Mucosa of rectum (tissue), 2 donors: ENCODE results near the gene TMEM41B.
"Not testable (repeated sequence)": the region's sequence is repeated elsewhere in the genome, so short reads cannot be mapped to it uniquely, and the experiment has no call there.

ENCODE experiments used
- H3K27ac ChIP-seq, 2 donors: one replicate each; pipeline ENCODE4 v1.7.0; 2013; ENCODE audit warnings: inconsistent platforms in 2 of 2, low read depth in 2 of 2, low read length in 2 of 2
- H3K27me3 ChIP-seq, 2 donors: one replicate each; pipeline ENCODE4 v1.7.0; 2013; ENCODE audit warnings: low read length in 2 of 2; ENCODE audit not compliant: control insufficient read depth in 2 of 2, insufficient read depth in 2 of 2
- H3K36me3 ChIP-seq, 2 donors: one replicate each; pipeline ENCODE4 v1.7.0; 2013; ENCODE audit warnings: low read length in 2 of 2; ENCODE audit not compliant: control insufficient read depth in 2 of 2, insufficient read depth in 2 of 2
- H3K4me1 ChIP-seq, 2 donors: one replicate each; pipeline ENCODE4 v1.7.0; 2013; ENCODE audit warnings: low read length in 2 of 2, mild to moderate bottlenecking in 1 of 2; ENCODE audit not compliant: control insufficient read depth in 2 of 2, insufficient read depth in 2 of 2
- H3K4me3 ChIP-seq, 2 donors: one replicate each; pipeline ENCODE4 v1.7.0; 2013; ENCODE audit warnings: low read length in 2 of 2
- H3K9ac ChIP-seq, 2 donors: one replicate each; pipeline ENCODE4 v1.7.0; 2013; ENCODE audit warnings: low read length in 2 of 2, low read depth in 1 of 2, mild to moderate bottlenecking in 1 of 2
- H3K9me3 ChIP-seq, 2 donors: one replicate each; pipeline ENCODE4 v1.7.0; 2013; ENCODE audit warnings: low read length in 2 of 2; ENCODE audit not compliant: control insufficient read depth in 2 of 2
- donor health status: healthy.
- donor health status: Normal muscosa, but diverticular disease.

Gene TMEM41B

DNA sequence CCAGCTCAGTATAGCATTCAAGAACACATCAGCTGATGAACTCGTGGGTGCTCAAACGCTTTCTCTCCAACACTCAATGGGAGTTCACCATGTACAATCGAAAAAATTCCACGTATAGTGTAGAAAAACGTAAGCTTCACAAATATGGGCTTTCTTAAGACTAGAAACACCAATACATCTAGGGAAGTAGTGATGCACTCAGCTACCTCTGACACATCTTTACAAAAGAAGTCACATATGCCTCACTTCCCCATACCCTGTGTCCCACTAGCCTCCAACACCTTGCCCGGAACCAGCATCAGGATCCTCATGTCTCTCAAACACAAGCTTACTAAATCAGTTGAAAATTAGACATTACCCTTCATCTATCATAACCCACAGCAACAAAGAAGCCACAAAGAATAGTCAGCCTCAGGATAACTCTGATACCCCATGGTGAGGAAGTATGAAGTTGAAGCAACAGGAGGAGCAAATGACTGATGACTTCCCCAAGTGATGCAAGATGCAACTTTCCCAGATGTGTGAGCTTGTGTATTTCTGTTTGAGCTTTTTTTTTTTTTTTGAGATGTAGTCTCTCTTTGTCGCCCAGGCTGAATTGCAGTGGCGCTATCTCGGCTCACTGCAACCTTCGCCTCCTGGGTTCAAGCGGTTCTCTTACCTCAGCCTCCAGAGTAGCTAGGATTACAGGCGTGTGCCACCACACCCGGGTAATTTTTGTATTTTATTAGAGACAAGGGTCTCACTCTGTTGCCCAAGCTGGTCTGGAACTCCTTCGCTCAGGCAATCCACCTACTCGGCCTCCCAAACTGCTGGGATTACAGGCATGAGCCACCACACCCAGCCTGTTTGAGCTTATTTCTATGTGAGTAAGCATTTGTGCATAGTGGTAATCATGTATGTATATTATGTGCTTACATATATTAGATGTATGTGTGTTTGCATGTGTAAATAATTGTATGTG, 40.7 kb downstream of the TMEM41B start:
- H3K27me3 ChIP-seq, result no peaks in the 10 kb centered on the region
- H3K36me3 ChIP-seq, result no peaks in the 10 kb centered on the region
- H3K9me3 ChIP-seq, result no peaks in the 10 kb centered on the region
- no peak overlapping the region for H3K9ac ChIP-seq
- H3K4me3 ChIP-seq, result no peak overlapping the region
- H3K27ac ChIP-seq, result no peak overlapping the region
- H3K4me1 ChIP-seq, result peaks cover 0 to 5% of the 10 kb centered on the region in 2 donors

DNA sequence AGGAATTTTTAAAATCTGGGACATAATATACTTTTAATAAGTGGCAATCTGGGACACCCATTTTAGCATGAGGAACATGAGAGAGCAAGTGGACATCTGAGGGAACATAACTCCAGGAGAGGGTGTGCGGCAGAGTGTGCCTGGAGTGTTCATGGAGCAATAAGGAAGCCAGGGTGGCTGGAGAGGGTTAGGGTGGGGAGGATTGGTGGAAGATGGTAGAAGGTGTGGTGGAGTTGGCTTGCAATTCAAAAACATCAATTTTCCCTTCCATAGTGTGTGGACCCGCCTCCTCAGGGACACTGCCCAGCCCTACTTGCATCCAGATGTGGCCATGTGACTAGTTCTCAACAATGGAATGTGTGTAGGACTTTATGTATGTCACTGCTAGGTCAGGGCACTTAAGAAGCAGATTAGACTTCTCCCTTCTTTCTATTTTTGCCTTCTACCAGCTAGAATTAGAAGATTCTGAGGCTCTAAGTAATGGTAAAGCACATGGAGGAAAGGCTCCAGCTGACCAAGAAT, 44.8 kb downstream of the TMEM41B start:
- no peak overlapping the region for H3K27ac ChIP-seq
- peaks cover 0 to 2% of the 10 kb centered on the region in 2 donors for H3K27me3 ChIP-seq

DNA sequence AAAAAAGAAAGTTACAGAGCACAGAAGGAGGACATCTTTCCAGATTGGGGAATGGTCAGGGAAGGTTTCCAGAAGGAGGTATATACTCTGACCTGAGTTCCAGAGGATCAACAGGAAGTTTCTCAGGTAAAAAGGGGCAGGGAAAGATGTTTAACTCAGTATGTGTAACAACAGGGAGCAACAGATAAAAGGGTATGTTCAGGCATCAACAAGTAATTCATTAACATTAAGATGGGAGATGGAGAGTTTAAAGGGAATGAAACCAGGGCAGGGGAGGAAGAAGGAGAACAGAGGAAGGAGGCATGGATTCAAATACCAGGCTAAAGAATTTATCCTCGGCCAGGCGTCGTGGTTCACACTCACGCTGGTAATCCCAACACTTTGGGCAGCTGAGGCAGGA, 46.7 kb downstream of the TMEM41B start:
- Histone ChIP-seq H3K27me3 (peaks cover 0 to 2% of the 10 kb centered on the region in 2 donors), H3K4me3 (no peak overlapping the region), H3K9ac (no peak overlapping the region), H3K36me3 (no peaks in the 10 kb centered on the region), H3K4me1 (peaks cover 4 to 12% of the 10 kb centered on the region in 2 donors), H3K27ac (no peak overlapping the region), H3K9me3 (no peaks in the 10 kb centered on the region)

More for the DNA sequence above, 44.8 kb downstream of the TMEM41B start:
- peaks cover 4 to 9% of the 10 kb centered on the region in 2 donors for H3K4me1 ChIP-seq
- no peak overlapping the region for H3K4me3 ChIP-seq
- no peaks in the 10 kb centered on the region for H3K9me3 ChIP-seq
- no peak overlapping the region for H3K9ac ChIP-seq
- H3K36me3 ChIP-seq, result no peaks in the 10 kb centered on the region

DNA sequence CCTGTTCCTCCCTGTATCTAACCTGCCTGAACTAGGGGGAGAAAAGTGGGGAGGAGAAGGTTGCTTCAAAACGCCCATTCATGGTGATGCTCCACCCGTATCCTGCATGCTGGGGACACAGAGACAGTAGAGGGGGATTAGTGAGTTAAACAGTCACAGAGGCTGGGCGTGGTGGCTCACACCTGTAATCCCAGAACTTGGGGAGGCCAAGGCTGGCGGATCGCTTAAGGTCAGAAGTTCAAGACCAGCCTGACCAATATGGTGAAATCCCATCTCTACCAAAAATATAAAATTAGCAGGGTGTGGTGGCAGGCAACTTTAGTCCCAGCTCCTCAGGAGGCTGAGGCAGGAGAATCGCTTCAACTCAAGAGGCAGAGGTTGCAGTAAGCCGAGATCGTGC, 47.5 kb downstream of the TMEM41B start:
- Histone ChIP-seq H3K36me3 (no peaks in the 10 kb centered on the region), H3K9ac (no peak overlapping the region), H3K9me3 (no peaks in the 10 kb centered on the region), H3K27ac (no peak overlapping the region), H3K27me3 (peaks cover 0 to 2% of the 10 kb centered on the region in 2 donors), H3K4me3 (no peak overlapping the region), H3K4me1 (peaks cover 4 to 12% of the 10 kb centered on the region in 2 donors)

DNA sequence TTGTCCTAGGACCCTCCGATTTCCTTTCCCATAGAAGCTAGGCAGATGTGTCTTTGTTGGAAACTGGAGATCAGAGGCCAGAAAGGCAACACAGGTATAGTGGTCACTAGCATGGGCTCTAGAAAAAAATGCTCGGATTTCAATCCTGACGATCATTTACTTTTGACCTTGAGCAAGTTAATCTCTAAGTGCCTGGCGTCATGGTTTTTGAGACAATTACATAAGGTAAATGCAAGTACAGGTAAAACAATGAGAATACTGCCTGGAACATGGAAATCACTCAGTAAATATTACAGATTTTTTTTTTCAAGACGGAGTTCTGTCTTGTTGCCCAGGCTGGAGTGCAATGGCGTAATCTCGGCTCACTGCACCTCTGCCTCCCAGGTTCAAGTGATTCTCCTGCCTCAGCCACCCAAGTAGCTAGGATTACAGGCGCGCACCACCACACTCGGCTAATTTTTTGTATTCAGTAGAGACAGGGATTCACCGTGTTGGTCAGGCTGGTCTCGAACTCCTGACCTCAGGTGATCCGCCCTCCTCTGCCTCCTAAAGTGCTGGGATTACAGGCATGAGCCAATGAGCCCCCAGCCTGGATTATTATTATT, 48.2 kb downstream of the TMEM41B start:
- Histone ChIP-seq H3K9ac (no peak overlapping the region), H3K27ac (no peak overlapping the region), H3K36me3 (no peaks in the 10 kb centered on the region), H3K4me3 (no peak overlapping the region), H3K27me3 (peaks cover 0 to 2% of the 10 kb centered on the region in 2 donors), H3K9me3 (no peaks in the 10 kb centered on the region), H3K4me1 (peaks cover 4 to 12% of the 10 kb centered on the region in 2 donors)

DNA sequence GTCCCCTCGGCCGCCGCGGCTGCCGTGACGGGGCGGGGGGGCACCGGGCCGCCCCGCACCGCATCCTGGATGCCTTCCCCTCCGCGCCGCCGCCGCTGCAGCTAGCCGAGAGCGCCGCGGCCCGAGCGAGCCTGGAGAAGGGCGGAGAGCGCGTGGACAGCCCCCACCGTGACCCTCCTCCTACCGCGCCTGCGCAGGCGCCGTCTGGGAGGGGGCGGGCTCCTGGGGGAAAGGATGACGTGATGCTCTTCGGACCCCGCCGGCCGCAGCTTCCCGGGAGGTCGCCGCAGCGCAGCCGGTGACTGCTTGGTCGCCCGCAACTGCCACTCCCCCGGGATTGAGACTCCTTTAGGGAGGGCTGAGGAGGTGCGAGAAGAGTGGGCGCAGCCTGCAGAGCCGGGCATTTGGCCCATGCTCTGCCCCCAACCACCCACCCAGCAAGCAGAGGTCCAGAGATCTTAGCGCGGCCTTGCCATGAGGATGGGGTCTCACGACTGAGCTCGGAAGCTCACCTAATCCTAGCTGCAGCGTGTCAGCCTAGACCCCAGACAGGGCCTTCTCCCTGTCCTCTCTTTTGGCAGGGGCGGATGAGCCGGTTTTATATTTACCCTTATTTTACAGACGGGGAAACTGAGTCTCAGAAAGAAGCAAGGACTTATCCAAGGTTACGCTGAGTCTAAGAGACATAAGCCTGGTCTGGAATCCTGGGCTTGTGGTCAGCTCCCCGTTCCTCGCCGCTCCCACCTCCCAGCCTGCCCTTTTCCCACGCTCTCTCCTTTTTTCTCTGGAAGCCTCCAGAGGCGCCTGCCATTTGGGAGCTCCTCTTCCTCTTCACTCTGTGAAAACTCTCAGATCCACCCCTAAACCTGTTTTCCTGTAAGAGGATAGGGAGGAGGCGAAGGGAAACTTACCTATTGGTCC, 48.9 kb downstream of the TMEM41B start, which contains the start of gene DENND5A:
DENND5A (minus strand) TSS at position 140 of the 921 bp plus-strand sequence. CDS start 281 bp downstream, outside the sequence.
- no peaks in the 10 kb centered on the region for H3K9me3 ChIP-seq
- H3K27me3 ChIP-seq, result peaks cover 0 to 2% of the 10 kb centered on the region in 2 donors
- peak within 1 kb of the TSS; percentile 78 to 79 for H3K9ac ChIP-seq
- peaks cover 4 to 12% of the 10 kb centered on the region in 2 donors for H3K4me1 ChIP-seq
- peak within 1 kb of the TSS; percentile 77 to 86 for H3K27ac ChIP-seq
- no peaks in the 10 kb centered on the region for H3K36me3 ChIP-seq
- H3K4me3 ChIP-seq, result peak within 1 kb of the TSS; percentile 76 to 82

DNA sequence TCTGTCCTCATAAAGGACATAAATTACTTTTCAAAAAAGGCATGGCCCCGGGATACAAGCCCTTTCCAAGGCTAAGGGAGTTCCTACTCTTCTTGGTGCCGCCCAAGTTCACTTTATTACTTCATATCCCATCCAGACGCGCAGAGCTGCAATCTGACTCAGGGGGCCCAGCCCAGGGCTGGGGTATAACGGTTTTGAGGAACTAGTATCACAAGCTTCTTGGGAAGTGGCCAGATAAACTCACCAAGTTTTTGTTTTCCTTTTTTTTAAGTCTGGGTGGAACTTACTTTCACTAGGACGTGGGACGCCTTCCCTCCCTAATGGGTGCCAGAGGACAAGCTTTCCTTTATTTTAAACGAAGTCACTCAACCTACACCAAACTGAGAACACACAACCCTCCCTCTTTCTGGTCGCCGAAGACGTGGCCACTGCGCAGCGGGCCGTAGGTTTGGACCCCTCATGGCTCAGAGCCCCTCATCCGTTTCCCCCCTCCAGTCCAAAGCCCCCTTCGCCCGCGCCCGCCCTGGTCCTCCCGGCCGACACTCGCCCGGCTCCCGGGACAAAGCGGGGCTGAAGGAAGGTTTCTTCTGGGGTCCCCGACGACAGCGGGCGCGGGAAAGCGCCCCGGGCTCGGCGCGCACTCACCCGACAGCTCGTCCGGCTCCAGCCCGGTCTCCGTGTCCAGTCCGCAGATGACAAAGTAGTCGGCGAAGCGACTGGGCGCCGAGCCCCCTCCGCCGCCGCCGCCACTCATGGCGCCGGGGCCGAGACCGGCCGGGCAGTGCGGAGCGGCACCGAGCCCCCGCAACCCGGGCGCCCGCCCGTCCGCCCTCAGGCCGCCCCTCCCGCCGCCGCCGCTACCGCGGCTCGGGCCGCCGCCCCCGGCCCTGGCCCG, 49.8 kb downstream of the TMEM41B start:
- Histone ChIP-seq H3K9ac (peak overlapping the region; percentile 72 to 78), H3K27me3 (peaks cover 0 to 2% of the 10 kb centered on the region in 2 donors), H3K4me3 (peak overlapping the region; percentile 76 to 82), H3K36me3 (no peaks in the 10 kb centered on the region), H3K27ac (peak overlapping the region; percentile 77 to 86), H3K9me3 (no peaks in the 10 kb centered on the region), H3K4me1 (peaks cover 4 to 9% of the 10 kb centered on the region in 2 donors)

DNA sequence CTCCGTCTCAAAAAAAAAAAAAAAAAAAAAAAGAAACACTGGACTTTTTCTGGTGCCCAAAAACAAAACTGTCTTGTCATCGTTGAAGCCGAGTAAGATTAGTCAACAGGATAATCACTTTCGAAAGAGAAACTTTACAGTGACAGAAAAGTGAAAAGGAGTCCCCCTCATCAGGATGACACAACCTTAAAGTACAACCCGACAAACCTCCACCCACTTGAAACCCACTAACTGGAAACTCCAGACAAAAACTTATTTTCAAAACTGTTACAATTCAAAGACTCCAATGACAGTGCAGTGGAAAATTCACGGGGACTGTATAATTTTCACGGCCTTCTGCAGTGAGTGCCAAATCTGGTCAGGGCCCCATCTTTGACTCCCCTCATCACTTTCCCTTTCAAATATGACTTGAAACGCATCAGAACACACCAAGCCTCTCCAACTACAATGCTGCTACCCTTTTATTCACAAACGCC, 50.5 kb downstream of the TMEM41B start:
- Histone ChIP-seq H3K27me3 (peaks cover 0 to 2% of the 10 kb centered on the region in 2 donors), H3K4me3 (peak overlapping the region; percentile 76 to 82), H3K4me1 (peaks cover 4 to 6% of the 10 kb centered on the region in 2 donors)

DNA sequence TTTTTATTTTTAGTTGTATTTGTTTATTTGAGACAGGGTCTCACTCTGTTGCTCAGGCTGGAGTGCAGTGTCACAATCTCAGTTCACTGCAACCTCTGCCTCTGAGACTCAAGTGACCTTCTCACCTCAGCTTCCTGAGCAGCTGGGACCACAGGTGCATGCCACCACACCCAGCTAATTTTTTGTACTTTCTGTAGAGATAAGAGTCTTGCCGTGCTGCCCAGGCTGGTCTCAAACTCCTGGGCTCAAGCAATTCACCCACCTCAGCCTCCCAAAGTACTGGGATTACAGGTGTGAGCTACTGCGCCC, 53.6 kb downstream of the TMEM41B start:
- H3K9me3 ChIP-seq, H3K9ac ChIP-seq, H3K27ac ChIP-seq, H3K4me1 ChIP-seq, H3K4me3 ChIP-seq, H3K36me3 ChIP-seq, H3K27me3 ChIP-seq: not testable (repeated sequence)

More for the DNA sequence above, 50.5 kb downstream of the TMEM41B start:
- H3K9me3 ChIP-seq, result no peaks in the 10 kb centered on the region
- H3K9ac ChIP-seq, result peak overlapping the region; percentile 72 to 78
- peak overlapping the region; percentile 77 to 86 for H3K27ac ChIP-seq
- no peaks in the 10 kb centered on the region for H3K36me3 ChIP-seq
